ENCODE data around the gene KAZN.
A peak's percentile ranks its signal among the peaks of the same experiment; 100 is the strongest.

KAZN gene

DNA sequence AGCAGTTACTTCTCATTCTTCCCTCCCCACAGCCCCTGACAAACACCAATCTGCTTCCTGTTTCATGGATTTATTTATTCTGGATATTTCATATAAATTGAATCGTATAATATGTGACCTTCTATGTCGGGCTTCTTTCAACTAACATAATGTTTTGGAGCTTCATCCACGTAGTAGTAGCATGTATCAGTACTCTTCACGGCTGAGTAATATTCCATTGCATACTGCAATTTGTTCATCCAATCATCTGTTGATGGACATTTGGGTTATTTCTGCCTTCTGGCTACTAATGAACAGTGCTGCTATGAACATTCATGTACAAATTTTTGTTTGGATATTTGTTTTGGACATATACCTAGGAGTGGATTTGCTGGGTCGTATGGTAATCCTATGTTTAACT is 1.9 kb upstream of the KAZN start:
- Histone ChIP-seq H3F3A (ENCODE audit: insufficient read depth, low read length) (no peaks in the 10 kb centered on the region), H3K9me3 (replicated peaks; ENCODE audit: insufficient read depth, low read length) (no peaks in the 10 kb centered on the region), H3K27me3 (replicated peaks; ENCODE audit: insufficient read depth, low read length) (no peaks in the 10 kb centered on the region), H3K4me3 (ENCODE audit: low read length) (no peak overlapping the region), H3K79me2 (ENCODE audit: low read length) (no peaks in the 10 kb centered on the region), H3K4me1 (ENCODE audit: low read length) (no peaks in the 10 kb centered on the region), H3K36me3 (replicated peaks; ENCODE audit: insufficient read depth, low read length) (no peaks in the 10 kb centered on the region), H4K20me1 (ENCODE audit: insufficient read depth, low read length) (no peaks in the 10 kb centered on the region), H3K9ac (ENCODE audit: low read length) (no peak overlapping the region), H3K4me2 (ENCODE audit: low read depth, low read length) (no peak overlapping the region), H2AFZ (ENCODE audit: low read length) (no peak overlapping the region), H3K27ac (ENCODE audit: low read length) (no peak overlapping the region), H3K9me2 (replicated peaks; ENCODE audit: insufficient read depth, low read length) (no peaks in the 10 kb centered on the region)
- DNase-seq = no peak
- TF ChIP-seq EZH2phosphoT487 (IDR thresholded peaks at IDR 0.05; ENCODE audit: low read length) (no peak), EZH2 (optimal IDR thresholded peaks at IDR 0.05; ENCODE audit: low read depth, low read length) (no peak)
- TF ChIP-seq, protein P1, sequence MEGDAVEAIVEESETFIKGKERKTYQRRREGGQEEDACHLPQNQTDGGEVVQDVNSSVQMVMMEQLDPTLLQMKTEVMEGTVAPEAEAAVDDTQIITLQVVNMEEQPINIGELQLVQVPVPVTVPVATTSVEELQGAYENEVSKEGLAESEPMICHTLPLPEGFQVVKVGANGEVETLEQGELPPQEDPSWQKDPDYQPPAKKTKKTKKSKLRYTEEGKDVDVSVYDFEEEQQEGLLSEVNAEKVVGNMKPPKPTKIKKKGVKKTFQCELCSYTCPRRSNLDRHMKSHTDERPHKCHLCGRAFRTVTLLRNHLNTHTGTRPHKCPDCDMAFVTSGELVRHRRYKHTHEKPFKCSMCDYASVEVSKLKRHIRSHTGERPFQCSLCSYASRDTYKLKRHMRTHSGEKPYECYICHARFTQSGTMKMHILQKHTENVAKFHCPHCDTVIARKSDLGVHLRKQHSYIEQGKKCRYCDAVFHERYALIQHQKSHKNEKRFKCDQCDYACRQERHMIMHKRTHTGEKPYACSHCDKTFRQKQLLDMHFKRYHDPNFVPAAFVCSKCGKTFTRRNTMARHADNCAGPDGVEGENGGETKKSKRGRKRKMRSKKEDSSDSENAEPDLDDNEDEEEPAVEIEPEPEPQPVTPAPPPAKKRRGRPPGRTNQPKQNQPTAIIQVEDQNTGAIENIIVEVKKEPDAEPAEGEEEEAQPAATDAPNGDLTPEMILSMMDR (IDR thresholded peaks at IDR 0.05; ENCODE audit: low read length) = no peak

DNA sequence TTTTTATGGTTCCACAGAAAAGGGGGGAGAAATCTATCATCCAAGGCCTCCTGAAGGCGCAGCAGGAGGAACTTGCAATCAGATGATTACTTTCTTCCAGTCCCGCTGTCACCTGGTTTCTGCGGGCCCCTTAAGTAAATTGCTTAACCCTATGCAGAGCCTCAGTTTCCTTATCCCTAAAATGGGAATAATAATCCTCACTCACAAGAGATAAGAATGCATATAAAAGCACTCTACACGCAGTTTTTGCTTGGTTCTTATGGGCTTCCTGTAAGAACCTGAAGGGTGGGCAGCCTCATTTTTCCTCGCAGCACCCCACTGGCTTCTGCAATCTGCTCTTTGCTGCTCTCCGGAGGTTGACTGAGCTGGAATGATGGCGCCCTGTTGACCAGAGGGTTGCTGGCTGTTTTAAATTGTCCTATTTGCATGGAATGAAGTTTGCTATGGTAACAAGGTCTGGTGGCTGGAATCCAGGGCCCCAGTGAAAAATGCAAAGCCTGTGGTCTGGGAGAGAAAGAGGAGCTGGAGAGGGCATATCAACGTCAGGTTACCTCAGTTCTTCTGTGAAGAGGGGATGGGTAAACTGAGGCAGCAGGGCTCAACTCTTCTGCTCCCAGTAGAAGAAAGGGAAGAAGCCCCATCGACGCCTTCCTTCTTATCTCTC is 1.0 kb upstream of the KAZN start:
- no peak overlapping the region for H3K9ac ChIP-seq (ENCODE audit: low read length)
- H3K36me3 ChIP-seq (replicated peaks; ENCODE audit: insufficient read depth, low read length) = no peaks in the 10 kb centered on the region
- H4K20me1 ChIP-seq (ENCODE audit: insufficient read depth, low read length) = no peaks in the 10 kb centered on the region
- H3K27ac ChIP-seq (ENCODE audit: low read length) = no peak overlapping the region
- no peak for DNase-seq
- H3K9me3 ChIP-seq (replicated peaks; ENCODE audit: insufficient read depth, low read length) = no peaks in the 10 kb centered on the region
- H3K79me2 ChIP-seq (ENCODE audit: low read length) = no peaks in the 10 kb centered on the region
- H2AFZ ChIP-seq (ENCODE audit: low read length) = no peak overlapping the region
- TF ChIP-seq EZH2phosphoT487 (IDR thresholded peaks at IDR 0.05; ENCODE audit: low read length) (no peak), EZH2 (optimal IDR thresholded peaks at IDR 0.05; ENCODE audit: low read depth, low read length) (no peak)
- TF ChIP-seq, protein P1 (IDR thresholded peaks at IDR 0.05; ENCODE audit: low read length) = no peak
- H3K4me3 ChIP-seq (ENCODE audit: low read length) = no peak overlapping the region
- H3K4me2 ChIP-seq (ENCODE audit: low read depth, low read length) = no peak overlapping the region
- H3K9me2 ChIP-seq (replicated peaks; ENCODE audit: insufficient read depth, low read length) = no peaks in the 10 kb centered on the region
- no peaks in the 10 kb centered on the region for H3K27me3 ChIP-seq (replicated peaks; ENCODE audit: insufficient read depth, low read length)
- H3K4me1 ChIP-seq (ENCODE audit: low read length) = no peaks in the 10 kb centered on the region
- H3F3A ChIP-seq (ENCODE audit: insufficient read depth, low read length) = no peaks in the 10 kb centered on the region

DNA sequence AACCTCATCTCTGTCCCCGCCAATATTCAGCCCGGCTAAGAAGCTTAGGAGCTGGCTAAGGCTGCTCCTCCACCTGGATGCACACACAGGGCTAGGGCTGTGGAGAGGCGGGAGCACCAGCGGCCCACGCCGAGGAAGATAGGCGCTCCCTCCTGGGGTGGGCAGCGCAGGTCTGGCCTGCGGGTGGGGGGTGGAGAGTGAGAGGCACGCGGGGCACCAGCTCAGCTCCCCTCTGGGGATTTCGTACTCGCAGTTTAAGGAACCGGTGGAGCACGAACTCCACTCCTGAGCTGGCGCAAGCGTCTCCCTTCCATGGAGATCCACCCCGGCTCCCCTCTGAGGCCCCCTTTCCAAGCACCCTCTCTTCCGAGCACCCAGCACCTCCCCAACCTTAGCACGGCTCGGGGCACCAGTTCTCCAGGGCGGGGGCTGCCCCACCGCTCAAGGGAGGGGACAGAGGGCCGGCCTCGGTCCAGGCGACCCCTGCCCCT is 433 bp upstream of the KAZN start:
- DNase-seq = no peak
- Histone ChIP-seq H3K4me2 (ENCODE audit: low read depth, low read length) (peak overlapping the region; percentile 50; the same call in 1 of the 2 replicates), H3K9me2 (replicated peaks; ENCODE audit: insufficient read depth, low read length) (no peaks in the 10 kb centered on the region), H3K36me3 (replicated peaks; ENCODE audit: insufficient read depth, low read length) (no peaks in the 10 kb centered on the region), H3F3A (ENCODE audit: insufficient read depth, low read length) (no peaks in the 10 kb centered on the region), H4K20me1 (ENCODE audit: insufficient read depth, low read length) (no peaks in the 10 kb centered on the region), H3K9me3 (replicated peaks; ENCODE audit: insufficient read depth, low read length) (no peaks in the 10 kb centered on the region), H3K79me2 (ENCODE audit: low read length) (no peaks in the 10 kb centered on the region), H3K27me3 (replicated peaks; ENCODE audit: insufficient read depth, low read length) (no peaks in the 10 kb centered on the region), H3K4me1 (ENCODE audit: low read length) (no peaks in the 10 kb centered on the region), H3K9ac (ENCODE audit: low read length) (no peak overlapping the region), H2AFZ (ENCODE audit: low read length) (no peak overlapping the region), H3K4me3 (ENCODE audit: low read length) (no peak overlapping the region), H3K27ac (ENCODE audit: low read length) (no peak overlapping the region)
- TF ChIP-seq, protein P1 (IDR thresholded peaks at IDR 0.05; ENCODE audit: low read length) = no peak
- TF ChIP-seq EZH2 (optimal IDR thresholded peaks at IDR 0.05; ENCODE audit: low read depth, low read length) = no peak
- TF ChIP-seq EZH2phosphoT487 (IDR thresholded peaks at IDR 0.05; ENCODE audit: low read length) = no peak

All from MM.1S (cell line).